Breast epithelium (tissue), 4 donors: ENCODE results near the gene ALPI. TPM values are rescaled to one million over a fixed set of nuclear protein-coding genes. Genes with fewer than 3 reads are reported as not detected.

Experiments used
- DNase-seq, 2 donors: peaks; one replicate each; pipeline ENCODE4 v3.0.0-alpha.2; 2019; ENCODE audit warnings: low spot score in 2 of 2
- H3K27ac ChIP-seq, 2 donors: fragments of 200-600 bp; sonication (generic) in 1 of 2; one replicate each; pipeline ENCODE4 v1.5.1; 2016 to 2019; ENCODE audit warnings: mild to moderate bottlenecking in 1 of 2
- H3K27me3 ChIP-seq, 2 donors: fragments of 200-600 bp; sonication (generic) in 1 of 2; one replicate each; pipeline versions ENCODE4 v1.5.1 to v1.6.0; 2017 to 2019; ENCODE audit warnings: control low read depth in 1 of 2, mild to moderate bottlenecking in 1 of 2
- H3K36me3 ChIP-seq: fragments of 200-600 bp; one replicate; pipeline ENCODE4 v1.5.1; 2019
- H3K4me1 ChIP-seq, 2 donors: fragments of 200-600 bp; sonication (generic); one replicate each; pipeline ENCODE4 v1.5.1; 2016 to 2019; ENCODE audit warnings: control low read depth in 1 of 2
- H3K4me3 ChIP-seq, 3 donors: fragments of 200-600 bp; sonication (generic); 1 replicate in 2 of 3; 2 replicates in 1 of 3; pipeline ENCODE4 v1.5.1; 2016 to 2019; ENCODE audit warnings: mild to moderate bottlenecking in 3 of 3, moderate library complexity in 2 of 3
- H3K9me3 ChIP-seq, 2 donors: fragments of 200-600 bp; sonication (generic) in 1 of 2; one replicate each; pipeline ENCODE4 v1.5.1; 2016 to 2019; ENCODE audit warnings: control low read depth in 1 of 2
- POLR2A ChIP-seq: fragments of 450-650 bp; IDR thresholded peaks from one replicate; pipeline ENCODE4 v1.6.1; 2016; ENCODE audit warnings: antibody characterized with exemption, mild to moderate bottlenecking, moderate library complexity
- POLR2AphosphoS5 ChIP-seq, 3 donors: sonication (generic); formaldehyde crosslinking; IDR thresholded peaks; one replicate each; pipeline ENCODE4 v1.6.1; 2017; ENCODE audit warnings: antibody characterized with exemption in 3 of 3
- intact Hi-C: fragments of 100-400 bp; cut with DNase I; formaldehyde crosslinking; loops from one replicate; pipeline ENCODE4 v1.15.1; 2023; ENCODE audit warnings: low total_unique reads
- total RNA-seq, 3 donors: library from RNA; depleted of rRNA; stranded (reverse); fragments of >200 nt; gene quantifications; one replicate each; pipeline ENCODE4 v1.1.0, GENCODE V29; 2016
- TF ChIP-seq, protein P1 (sequence below), 3 donors: fragments of 450-650 bp; IDR thresholded peaks; one replicate each; pipeline ENCODE4 v1.5.1; 2016 to 2017; ENCODE audit warnings: antibody characterized with exemption in 3 of 3, mild to moderate bottlenecking in 3 of 3, moderate library complexity in 3 of 3

Gene ALPI
- total RNA-seq, 3 donors from 2014 or later = 0.33 TPM; not detected in 2

DNA sequence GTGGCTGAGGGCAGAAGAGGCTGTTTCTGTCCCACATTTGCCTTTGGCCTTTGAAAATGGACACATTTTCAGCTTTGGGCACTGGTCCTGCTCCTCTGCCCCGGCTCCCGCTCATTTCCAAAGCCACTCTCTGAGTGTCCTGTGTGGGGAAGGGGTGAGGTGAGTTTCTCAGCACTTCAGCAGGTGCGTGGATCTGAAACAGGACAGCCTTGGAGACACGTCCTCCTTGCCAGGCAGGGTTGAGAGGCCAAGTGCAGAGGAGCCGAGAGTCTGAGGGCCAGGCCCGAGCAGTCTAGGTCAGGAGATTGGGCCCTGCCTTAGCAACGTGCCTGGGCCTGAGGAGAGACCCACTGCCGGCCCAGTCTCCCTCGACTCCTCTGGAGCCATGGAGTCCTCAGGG, 21.9 kb upstream of the ALPI start:
- Histone ChIP-seq H3K27me3 (peaks cover under 1 to 3% of the 10 kb centered on the region in 2 donors), H3K4me1 (no peaks in the 10 kb centered on the region), H3K36me3 (no peaks in the 10 kb centered on the region), H3K4me3 (no peak overlapping the region), H3K27ac (no peak overlapping the region), H3K9me3 (no peaks in the 10 kb centered on the region)
- intact Hi-C loops = no loop called here
- DNase-seq = peak in 1 of 2 donors; percentile 38
- TF ChIP-seq POLR2A (no peak), POLR2AphosphoS5 (IDR thresholded peaks at IDR 0.05) (no peak)
- TF ChIP-seq, protein P1, sequence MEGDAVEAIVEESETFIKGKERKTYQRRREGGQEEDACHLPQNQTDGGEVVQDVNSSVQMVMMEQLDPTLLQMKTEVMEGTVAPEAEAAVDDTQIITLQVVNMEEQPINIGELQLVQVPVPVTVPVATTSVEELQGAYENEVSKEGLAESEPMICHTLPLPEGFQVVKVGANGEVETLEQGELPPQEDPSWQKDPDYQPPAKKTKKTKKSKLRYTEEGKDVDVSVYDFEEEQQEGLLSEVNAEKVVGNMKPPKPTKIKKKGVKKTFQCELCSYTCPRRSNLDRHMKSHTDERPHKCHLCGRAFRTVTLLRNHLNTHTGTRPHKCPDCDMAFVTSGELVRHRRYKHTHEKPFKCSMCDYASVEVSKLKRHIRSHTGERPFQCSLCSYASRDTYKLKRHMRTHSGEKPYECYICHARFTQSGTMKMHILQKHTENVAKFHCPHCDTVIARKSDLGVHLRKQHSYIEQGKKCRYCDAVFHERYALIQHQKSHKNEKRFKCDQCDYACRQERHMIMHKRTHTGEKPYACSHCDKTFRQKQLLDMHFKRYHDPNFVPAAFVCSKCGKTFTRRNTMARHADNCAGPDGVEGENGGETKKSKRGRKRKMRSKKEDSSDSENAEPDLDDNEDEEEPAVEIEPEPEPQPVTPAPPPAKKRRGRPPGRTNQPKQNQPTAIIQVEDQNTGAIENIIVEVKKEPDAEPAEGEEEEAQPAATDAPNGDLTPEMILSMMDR (IDR thresholded peaks at IDR 0.05) = no peak

DNA sequence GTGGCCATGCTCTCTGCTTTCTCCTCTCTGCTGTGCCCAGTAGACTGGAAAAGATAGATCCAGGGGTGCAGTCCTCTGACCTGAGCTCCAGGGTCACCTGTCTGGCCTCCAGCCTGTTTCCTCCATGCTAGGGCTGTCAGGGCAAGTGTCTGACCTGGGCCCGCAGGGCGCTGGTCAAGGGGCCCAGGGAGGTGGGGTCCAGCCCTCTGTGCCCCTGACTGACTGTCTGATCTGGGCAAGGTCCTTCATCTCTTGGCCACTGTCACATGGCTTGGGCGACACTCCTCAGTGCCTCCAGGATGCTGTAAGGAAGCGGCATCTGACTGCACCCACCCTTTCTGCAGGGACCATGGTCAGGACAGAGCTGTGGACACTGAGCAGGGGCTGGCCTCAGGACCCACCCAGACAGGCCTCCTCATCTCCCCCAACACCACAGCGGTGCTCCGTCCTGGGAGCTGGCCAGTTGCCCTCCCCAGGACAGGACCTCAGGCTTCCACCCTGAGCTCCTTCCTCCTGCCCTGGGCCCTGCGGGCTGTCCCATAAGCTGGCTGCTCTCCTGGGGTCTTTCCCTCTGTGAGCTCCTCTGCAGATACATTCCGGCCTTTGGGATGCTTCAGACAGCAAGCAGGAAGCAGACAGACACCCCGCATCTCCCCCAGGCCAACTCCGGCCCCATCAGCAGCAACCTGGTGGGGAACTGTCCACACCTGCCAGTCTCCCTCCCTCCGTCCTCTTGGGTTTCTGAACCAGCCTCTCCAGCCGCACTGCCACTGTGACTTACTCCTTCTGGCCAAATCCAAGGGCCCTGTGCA, 21.2 kb upstream of the ALPI start:
- Histone ChIP-seq H3K9me3 (no peaks in the 10 kb centered on the region), H3K36me3 (no peaks in the 10 kb centered on the region), H3K27ac (no peak overlapping the region), H3K27me3 (peaks cover 2 to 4% of the 10 kb centered on the region in 2 donors), H3K4me1 (no peaks in the 10 kb centered on the region), H3K4me3 (no peak overlapping the region)
- TF ChIP-seq, protein P1 (IDR thresholded peaks at IDR 0.05) = no peak
- no peak for TF ChIP-seq POLR2AphosphoS5 (IDR thresholded peaks at IDR 0.05)
- no peak for TF ChIP-seq POLR2A
- intact Hi-C loops = no loop called here
- DNase-seq = peak in 1 of 2 donors; percentile 43

DNA sequence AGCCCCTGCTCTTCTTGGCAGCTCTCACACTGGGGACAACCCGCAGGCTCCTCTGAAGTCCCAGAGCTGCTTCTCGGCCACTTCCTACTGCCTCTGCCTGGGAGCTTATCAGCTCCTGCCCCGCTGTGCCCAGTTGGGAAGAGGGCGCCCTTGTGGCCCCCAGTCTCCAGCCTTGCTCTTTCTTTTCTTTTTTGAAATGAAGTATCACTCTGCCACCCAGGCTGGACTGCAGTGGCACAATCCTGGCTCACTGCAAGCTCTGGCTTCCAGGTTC, 20.6 kb upstream of the ALPI start:
- no peak for TF ChIP-seq POLR2A
- TF ChIP-seq, protein P1 (IDR thresholded peaks at IDR 0.05) = no peak
- no peak for TF ChIP-seq POLR2AphosphoS5 (IDR thresholded peaks at IDR 0.05)
- no peaks in the 10 kb centered on the region for H3K4me1 ChIP-seq
- intact Hi-C loops = no loop called here
- no peak overlapping the region for H3K4me3 ChIP-seq
- DNase-seq = no peak
- peaks cover 2 to 4% of the 10 kb centered on the region in 2 donors for H3K27me3 ChIP-seq
- H3K36me3 ChIP-seq = no peaks in the 10 kb centered on the region
- H3K27ac ChIP-seq = no peak overlapping the region
- no peaks in the 10 kb centered on the region for H3K9me3 ChIP-seq

DNA sequence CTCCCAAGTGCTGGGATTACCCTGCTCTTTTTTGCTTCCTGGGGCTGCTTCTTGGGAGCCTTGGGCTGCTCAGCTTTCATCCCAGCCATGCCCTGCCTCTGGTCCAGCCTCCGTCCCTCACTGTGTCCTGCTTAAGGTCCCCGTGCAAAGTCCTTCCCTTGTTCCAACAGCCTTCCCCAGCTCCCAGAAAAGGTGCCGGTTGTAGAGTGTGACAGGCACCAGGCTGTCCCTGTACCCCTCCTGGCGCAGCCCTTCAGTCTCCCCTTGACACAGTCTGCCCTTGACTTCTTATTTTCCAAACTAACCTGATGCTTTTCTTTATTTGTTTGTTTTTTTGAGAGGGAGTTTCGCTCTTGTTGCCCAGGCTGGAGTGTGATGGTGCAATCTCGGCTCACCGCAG, 20.1 kb upstream of the ALPI start:
- intact Hi-C loops = no loop called here
- Histone ChIP-seq H3K36me3 (no peaks in the 10 kb centered on the region), H3K9me3 (no peaks in the 10 kb centered on the region), H3K27me3 (peaks cover 2 to 4% of the 10 kb centered on the region in 2 donors), H3K4me1 (no peaks in the 10 kb centered on the region), H3K27ac (no peak overlapping the region), H3K4me3 (no peak overlapping the region)
- DNase-seq = peak in 1 of 2 donors; percentile 45
- TF ChIP-seq POLR2A (no peak), POLR2AphosphoS5 (IDR thresholded peaks at IDR 0.05) (no peak)
- TF ChIP-seq, protein P1 (IDR thresholded peaks at IDR 0.05) = no peak

DNA sequence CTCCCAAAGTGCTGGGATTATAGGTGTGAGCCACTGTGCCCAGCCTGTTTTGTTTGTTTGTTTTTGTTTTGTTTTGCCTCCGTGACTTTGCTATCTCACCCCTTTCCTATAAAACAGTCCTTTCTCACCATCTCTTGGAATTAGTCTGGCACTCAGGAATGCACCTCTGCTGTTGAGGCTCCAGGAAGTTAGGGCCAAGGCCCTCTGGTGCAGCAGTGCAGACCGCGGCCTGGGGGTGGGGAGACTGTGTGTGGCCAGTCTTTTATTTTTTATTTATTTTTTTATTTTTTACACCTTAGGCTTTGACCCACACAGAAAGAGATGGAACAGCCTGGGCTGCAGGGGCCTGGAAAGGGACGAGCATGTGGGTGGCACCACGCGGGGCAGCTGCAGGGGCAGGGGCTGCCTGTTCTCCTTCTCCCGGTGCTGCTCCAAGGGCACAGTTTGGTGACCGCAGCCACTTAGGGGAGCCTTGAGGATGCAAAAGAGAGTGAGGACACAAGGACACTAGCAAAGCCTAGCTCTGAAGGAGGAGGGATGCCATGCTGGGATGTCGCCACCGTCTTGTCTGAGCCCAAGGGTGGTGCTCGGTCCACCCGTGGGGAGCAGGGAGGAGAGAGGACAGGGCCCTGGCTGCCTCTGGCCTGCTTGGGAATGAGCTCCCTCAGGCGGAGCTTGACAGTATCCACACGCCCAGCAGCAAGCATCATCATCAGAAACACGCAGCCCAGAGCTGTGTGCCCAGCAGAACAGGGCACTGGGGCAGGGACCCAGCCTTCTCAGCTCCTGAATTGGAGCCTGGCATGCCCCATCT, 19.4 kb upstream of the ALPI start:
- Histone ChIP-seq H3K27ac (no peak overlapping the region), H3K4me3 (no peak overlapping the region), H3K9me3 (no peaks in the 10 kb centered on the region), H3K36me3 (no peaks in the 10 kb centered on the region), H3K4me1 (no peaks in the 10 kb centered on the region), H3K27me3 (peaks cover 2 to 4% of the 10 kb centered on the region in 2 donors)
- TF ChIP-seq POLR2AphosphoS5 (IDR thresholded peaks at IDR 0.05) (no peak), POLR2A (no peak)
- TF ChIP-seq, protein P1 (IDR thresholded peaks at IDR 0.05) = no peak
- peak in 1 of 2 donors; percentile 46 for DNase-seq
- intact Hi-C loops = no loop called here
